ENCODE measurements around the gene STX18.
"Not testable (repeated sequence)": the region's sequence is repeated elsewhere in the genome, so short reads cannot be mapped to it uniquely, and the experiment has no call there.

STX18 gene

GRCh38 chr4:4541661-4542570, at the start of gene STX18:
TSS of gene STX18 (minus strand) at chr4:4542048. CDS start at chr4:4541964, 84 bp downstream.
- peak; percentile 88 to 89 for DNase-seq

- no peak for DNase-seq
These were observed 49.2 kb upstream of the STX18 start for GRCh38 chr4:4591071-4591470.

DNA sequence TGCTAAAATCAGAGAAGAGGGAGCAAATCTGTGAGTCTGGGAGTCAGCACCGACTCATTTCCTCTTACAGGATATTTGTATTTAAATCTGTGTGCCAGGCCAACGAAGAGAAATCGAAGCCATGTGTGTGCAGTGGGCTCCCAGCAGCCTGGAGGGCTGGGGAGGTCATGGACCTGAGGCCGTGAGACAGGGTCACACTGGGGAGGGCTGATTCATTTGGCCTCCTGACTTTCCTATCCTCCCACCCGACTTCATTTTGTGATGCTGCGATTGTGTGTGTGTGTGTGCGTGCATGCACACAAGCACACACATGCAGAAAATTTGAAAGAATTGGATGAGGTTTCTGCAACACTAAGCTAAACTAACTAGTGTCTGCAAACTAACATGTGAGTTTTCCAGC, 48.7 kb upstream of the STX18 start:
- DNase-seq = no peak

GRCh38 chr4:4585012-4585670, 43.3 kb upstream of the STX18 start:
- DNase-seq = no peak

- DNase-seq = no peak
These were observed 41.8 kb upstream of the STX18 start for GRCh38 chr4:4583606-4584005.

- no peak for DNase-seq
These were observed 40.8 kb upstream of the STX18 start for GRCh38 chr4:4582653-4583052.

GRCh38 chr4:4580494-4580893, 38.6 kb upstream of the STX18 start:
- no peak for DNase-seq

- DNase-seq = no peak
These were observed 37.1 kb upstream of the STX18 start for GRCh38 chr4:4578981-4579380.

DNA sequence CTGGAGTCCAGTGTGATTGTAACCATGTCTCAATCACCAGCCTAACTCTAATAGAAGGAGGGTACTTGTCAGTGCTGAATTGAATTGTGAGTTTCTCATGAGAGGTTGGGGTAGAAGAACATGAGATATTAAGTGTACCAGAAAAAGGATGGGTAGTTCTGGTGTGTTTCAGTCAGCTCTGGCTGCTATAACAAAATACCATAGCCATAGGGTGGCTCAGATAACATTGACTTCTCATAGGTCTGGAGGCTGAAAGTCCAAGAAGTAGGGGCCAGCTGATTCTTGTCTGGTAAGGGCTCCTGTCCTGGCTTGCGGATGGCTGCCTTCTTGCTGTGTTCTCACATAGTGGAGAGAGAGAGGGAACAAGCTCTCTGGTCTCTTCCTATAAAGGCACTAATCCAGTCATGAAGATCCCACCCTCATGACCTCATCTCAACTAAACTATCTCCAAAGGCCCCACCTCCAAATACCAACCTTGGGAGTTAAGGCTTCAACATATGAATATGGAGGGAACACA, 35.6 kb upstream of the STX18 start:
- DNase-seq = no peak

GRCh38 chr4:4575284-4576211, 33.7 kb upstream of the STX18 start:
- peak in 1 of 2 experiments; percentile 39 for DNase-seq

GRCh38 chr4:4574792-4575191, 32.9 kb upstream of the STX18 start:
- DNase-seq = no peak

DNA sequence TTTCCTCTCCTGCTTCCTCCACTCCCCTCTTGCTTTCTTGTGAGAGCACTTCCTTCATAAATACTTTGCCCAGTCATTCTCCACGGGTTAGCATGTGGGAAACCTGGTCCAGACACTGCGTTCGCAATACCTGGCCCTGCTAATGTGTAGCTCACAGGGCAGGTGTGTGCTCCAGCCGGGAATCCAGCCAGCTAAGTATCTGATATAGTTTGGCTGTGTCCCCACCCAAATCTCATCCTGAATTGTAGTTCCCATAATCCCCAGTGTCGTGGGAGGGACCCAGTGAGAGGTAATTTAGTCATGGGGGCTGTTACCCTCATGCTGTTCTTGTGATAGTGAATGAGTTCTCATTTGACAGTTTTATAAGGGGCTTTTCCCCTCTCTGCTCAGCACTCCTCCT, 32.2 kb upstream of the STX18 start:
- no peak for DNase-seq

- no peak for DNase-seq
These were observed 31.0 kb upstream of the STX18 start for GRCh38 chr4:4572821-4573220.

DNA sequence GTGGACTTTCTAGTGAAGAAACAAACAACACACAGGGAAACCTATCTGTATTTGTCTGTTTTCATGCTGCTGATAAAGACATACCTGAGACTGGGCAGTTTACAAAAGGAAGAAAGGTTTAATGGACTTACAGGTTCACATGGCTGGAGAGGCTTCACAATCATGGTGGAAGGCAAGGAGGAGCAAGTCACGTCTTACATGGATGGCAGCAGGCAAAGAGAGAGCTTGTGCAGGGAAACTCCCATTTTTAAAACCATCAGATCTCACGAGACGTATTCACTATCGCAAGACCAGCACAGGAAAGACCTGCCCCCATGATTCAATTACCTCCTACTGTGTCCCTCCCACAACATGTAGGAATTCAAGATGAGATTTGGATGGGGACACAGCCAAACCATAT, 28.0 kb upstream of the STX18 start:
- not testable (repeated sequence) for DNase-seq

GRCh38 chr4:4568806-4569427, 27.1 kb upstream of the STX18 start:
- no peak for DNase-seq

GRCh38 chr4:4566359-4566758, 24.5 kb upstream of the STX18 start:
- not testable (repeated sequence) for DNase-seq

DNA sequence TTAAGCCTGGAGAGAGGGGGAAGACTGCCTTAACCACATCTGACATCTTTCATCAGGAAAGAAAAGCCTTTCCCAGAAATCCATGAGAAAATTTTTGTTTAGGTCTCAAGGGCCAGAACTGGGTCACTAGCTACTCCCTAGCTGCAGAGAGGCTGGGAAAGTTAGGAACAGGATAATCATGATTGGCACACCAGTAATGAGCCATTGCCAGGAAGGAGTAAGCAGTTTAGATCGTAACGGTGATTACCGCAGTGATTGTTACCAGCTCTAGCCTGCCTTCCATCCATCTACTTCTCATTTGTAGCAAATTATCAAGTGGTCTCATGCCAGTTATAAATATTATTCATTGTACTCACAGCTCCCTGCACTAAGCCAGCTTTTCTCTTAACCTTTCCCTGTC, 22.7 kb upstream of the STX18 start:
- DNase-seq = no peak

- no peak for DNase-seq
These were observed 18.8 kb upstream of the STX18 start for GRCh38 chr4:4560642-4561041.

DNA sequence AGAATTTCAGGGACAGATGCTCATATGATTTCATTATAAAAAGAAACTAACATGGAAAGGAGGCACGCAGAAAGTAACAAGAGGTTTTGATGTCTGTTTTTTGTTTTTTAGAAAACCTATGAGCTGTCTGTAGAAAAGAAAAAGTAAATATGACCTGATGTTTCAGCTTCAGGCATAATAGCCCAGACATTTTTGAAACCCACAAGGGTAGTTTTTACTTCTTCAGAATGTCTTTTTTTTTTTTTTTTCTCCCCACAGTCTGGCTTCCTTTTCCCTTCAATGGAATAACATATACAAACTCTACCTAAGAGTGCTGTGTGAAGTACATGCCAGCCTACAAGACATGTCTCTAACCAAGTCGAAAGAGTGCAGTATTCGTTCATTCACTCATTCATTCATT, 18.3 kb upstream of the STX18 start:
- no peak for DNase-seq

- DNase-seq = no peak
These were observed 17.7 kb upstream of the STX18 start for GRCh38 chr4:4559596-4559995.

DNA sequence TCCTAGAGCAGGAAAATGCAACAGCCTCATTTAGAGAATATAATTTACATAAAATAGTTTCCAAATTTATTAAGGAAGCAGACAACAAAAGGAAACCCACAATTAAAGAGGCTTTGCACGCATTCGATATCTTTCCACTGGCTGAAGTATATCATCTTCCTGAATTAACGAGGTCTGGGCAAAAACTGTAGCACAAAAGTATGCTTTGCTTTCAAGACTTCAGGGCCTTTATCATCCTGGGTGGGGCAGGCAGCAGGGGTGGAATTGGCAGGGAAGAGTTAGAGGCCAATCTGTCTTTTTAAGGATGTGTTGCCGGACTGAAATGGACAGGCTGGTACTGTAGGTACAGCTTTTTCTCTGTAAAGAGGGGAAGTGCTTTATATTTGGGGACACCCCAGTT, 17.0 kb upstream of the STX18 start:
- DNase-seq = no peak

- no peak for DNase-seq
These were observed 14.1 kb upstream of the STX18 start for GRCh38 chr4:4555916-4556315.
